GM20000 (cell line): ENCODE results near the gene TFF3.

ENCODE experiments used
- DNase-seq: peaks from one replicate; pipeline ENCODE4 v3.0.0; 2012; ENCODE audit warnings: low spot score
- CTCF ChIP-seq: IDR thresholded peaks from 2 replicates; pipeline ENCODE4 v1.5.1; 2012; ENCODE audit warnings: mild to moderate bottlenecking, control low read depth; ENCODE audit errors: extremely low read depth, missing control alignments

Gene TFF3

GRCh38 chr21:42346866-42347600 lies 31.8 kb upstream of the TFF3 start:
- TF ChIP-seq CTCF = no peak
- no peak for DNase-seq

GRCh38 chr21:42346441-42346840 lies 31.2 kb upstream of the TFF3 start:
- no peak for TF ChIP-seq CTCF
- DNase-seq = no peak

GRCh38 chr21:42344631-42345030 lies 29.4 kb upstream of the TFF3 start:
- TF ChIP-seq CTCF = no peak
- no peak for DNase-seq

- no peak for TF ChIP-seq CTCF
- no peak for DNase-seq
These were observed 28.8 kb upstream of the TFF3 start for GRCh38 chr21:42343963-42344510.

- TF ChIP-seq CTCF = no peak
- DNase-seq = no peak
These were observed 28.3 kb upstream of the TFF3 start for GRCh38 chr21:42343556-42343955.

GRCh38 chr21:42343101-42343500 lies 27.9 kb upstream of the TFF3 start:
- no peak for DNase-seq
- TF ChIP-seq CTCF = no peak

- no peak for TF ChIP-seq CTCF
- no peak for DNase-seq
These were observed 26.8 kb upstream of the TFF3 start for GRCh38 chr21:42341776-42342542.
